Stimulated activated CD8-positive, alpha-beta memory T cell treated with anti-CD3 and anti-CD28 coated beads, Interleukin-7, amount 100 ng/mL, for 48 hours (primary cell): ENCODE results near the gene UXS1.

Source experiments
- DNase-seq, 2 donors: peaks; one replicate each; pipeline ENCODE4 v3.0.0-alpha.2; 2020; ENCODE audit warnings: low read depth in 1 of 2; ENCODE audit errors: extremely low read depth in 1 of 2

UXS1 gene

DNA sequence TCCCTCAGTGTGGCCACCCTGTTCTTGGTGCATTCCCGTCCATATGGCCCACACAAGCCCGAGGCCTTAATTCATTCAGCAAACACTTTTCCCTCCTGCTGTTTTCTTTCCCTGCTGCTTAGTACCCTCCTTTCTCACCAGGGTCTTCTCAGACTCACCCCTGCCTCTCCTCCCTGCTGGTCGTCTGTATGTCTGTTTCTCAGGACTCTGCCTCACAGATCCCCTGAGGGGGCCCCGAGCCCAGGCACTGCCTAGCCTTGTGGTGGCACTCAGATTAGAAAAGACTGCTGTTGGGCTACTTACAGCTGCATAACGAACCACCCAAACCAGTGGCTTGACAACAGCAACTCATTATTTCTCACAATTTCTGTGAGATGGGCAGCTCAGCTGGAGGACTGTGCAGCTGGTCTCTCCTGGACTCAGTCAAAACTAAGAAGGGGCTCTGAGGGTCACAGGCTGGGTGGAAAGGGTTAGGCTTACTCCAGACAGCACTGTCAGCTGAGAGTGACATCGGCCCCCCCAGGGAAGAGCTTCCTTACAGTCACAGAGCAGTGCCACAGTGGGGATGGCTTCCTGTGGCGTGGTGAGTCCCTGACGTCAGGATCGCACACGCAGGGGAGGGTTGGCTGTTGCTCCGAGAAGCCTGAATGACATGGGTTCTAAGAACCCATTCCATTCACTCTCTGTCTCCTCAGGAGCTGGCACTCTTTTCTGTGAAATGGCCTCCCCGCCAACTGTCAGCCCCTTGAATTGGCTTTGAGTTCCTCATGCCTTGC lies 139.0 kb downstream of the UXS1 start:
- DNase-seq, result no peak

GRCh38 chr2:106054321-106054720 lies 139.8 kb downstream of the UXS1 start:
- DNase-seq, result no peak

DNA sequence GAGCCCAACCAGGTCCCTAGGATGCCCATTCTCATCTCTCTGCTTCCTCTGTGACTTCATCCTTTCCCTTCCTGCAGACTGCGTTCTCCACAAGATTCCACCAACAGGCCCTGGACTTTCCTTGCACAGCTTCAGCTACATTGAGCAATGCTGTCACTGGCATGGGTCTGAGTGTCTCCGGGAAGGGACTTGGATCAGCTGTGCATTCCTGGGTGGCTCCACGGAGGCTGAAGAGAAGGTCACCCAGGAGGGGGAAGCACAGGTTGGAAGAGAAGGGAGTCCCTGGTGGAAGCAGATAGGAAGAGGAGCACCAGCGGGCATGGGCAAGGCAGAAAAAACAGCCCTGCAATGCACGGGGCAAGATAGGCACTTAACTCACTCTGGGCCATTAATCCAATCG lies 140.5 kb downstream of the UXS1 start:
- no peak for DNase-seq

GRCh38 chr2:106053116-106053515 lies 141.0 kb downstream of the UXS1 start:
- no peak for DNase-seq

DNA sequence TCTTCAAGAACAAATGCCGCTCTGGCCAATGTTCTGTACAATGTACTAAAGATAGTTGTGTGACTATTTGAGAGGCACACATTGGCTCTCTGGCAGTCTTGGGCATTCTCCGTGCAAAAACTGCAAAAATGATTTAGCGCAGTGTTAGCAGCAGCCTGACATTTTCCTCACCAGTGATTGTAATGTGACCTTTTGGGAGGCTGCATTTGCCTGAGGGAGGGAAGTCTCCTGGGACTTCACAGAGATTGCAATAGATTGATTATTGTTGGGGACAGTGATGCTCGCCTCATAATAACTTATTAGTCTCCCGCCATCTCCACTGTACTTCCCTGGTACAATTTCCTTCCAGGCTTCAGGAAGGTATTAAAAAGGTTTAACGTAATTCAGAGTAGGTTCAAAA lies 149.2 kb downstream of the UXS1 start:
- no peak for DNase-seq

GRCh38 chr2:106044021-106044420 lies 150.1 kb downstream of the UXS1 start:
- DNase-seq, result no peak
